ENCODE data around the gene RNF123.
"Not testable (repeated sequence)": the region's sequence is repeated elsewhere in the genome, so short reads cannot be mapped to it uniquely, and the experiment has no call there.

The RNF123 gene

DNA sequence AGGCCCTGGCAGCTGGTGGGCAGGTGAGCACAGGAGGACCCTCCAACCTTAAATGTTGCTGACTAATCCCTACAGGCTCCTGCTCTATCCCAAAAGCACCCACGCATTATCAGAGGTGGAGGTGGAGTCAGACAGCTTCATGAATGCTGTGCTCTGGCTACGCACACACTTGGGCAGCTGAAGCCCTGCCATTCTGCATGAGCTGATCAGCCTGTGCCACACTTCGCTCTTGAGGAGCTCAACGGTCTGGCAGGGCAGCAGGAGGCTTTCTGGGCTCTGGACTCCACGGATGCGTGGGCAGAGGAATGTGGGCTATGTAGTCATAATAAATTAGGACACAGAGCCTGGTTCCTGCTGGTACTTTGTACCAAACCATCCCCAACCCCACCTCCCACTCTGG is 6.2 kb upstream of the RNF123 start:
- no peak for DNase-seq

DNA sequence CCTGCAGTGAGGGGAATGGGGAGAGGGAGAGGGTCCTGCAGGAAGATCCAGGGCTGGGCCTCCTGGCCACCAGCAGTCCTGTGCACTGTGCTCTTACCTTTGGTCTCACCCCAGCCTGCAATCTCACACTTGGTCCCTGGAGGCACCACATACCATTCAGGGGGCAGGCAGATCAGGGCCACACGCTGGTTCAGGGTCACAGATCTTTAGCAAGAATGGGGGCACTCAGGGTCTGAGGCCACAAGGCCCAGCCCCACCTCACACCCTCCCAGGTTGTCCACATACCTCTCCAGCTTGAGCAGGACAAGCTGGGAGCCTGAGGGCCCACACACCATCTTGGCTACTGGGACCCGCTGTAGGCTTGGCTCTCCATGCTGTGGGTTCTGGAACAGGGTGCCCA is 4.9 kb upstream of the RNF123 start:
- DNase-seq, result not testable (repeated sequence)

DNA sequence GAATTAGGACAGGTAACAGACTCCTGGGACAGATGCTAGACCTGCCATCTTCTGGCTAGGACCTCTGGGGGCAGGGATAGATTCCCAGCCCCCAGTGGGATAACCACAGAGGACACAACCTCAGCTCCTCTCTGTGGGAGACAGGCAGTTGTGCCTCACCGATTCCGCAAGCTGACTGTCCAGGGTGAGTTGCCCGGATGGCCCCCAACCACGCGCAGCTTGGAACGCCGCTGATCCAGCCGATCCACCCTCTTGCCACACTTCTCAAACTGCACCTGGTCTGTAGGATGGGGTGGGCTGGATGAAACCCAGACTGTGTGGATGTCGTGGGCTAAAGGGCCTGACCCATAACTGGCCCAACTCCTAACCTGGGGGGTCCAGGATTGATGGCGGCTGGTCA is 4.3 kb upstream of the RNF123 start:
- not testable (repeated sequence) for DNase-seq

DNA sequence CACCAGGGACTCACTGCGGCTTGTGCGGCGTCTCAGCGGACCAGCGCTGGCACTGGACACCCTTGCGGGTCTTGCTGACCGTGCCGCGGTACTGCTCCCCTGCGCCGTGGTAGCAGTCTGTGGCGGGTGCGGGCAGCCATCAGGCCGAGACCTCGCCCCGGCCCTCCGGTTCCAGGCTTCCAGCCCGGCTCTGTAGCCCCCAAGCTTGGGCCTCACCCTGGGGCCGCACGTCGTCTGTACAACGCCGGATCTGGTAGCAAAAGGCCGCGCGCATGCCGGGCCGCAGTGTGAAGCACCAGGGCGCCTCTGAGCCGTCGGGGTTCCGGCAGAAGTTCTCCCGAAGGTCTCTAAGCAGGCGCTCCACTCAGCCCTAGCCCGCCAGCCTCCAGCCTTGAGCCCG is 3.5 kb upstream of the RNF123 start:
- DNase-seq, result not testable (repeated sequence)

DNA sequence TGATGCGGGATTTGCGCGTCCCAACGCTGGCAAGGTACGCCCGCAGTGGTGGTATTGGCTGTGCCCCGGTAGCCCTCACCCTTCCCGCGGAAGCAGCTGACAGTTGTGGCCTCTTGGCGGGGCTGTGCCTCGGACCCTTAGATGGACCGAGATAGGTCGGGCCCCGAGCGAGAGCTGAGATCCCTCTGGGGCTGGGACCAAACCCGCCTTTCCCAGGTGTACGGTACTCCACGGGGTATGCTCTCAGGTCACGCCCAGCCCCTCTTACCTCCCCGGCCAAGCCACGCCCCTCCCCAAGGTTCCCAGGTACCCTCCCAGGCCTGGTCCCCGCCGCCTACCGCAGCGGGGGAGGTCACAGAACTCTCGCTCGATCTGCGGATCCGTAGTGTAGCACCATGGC is 3.0 kb upstream of the RNF123 start:
- DNase-seq, result not testable (repeated sequence)

DNA sequence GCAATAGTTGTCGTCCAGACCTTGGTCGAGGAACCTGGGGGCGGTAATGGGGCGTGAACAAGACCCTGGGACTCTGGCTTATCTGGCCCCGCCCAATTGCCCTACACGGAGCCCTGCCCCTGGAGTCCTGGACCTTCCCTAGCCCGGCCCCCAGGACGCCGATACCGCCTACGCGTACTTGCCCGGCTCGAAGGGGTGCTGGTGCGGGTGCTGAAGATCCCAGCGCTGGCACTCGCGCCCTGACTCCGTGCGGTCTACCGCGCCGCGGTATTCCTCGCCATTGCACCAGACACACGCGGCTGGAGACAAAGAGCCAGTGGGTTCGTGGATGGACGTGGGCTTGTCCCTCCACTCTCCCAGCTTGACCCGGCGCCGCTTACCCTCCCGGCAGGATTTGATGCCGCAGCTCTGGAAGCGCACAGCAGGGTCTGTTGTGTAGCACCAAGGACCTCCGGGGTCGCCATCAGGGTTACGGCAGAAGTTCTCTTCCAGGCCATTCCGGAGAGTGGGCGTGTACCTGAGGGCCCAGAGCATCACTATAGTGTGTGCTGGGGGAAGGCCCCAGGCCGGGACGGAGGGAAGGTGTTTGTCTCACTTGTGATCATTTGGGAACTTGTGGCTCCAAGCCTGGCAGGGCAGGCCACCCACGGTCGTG is 2.5 kb upstream of the RNF123 start:
- not testable (repeated sequence) for DNase-seq

DNA sequence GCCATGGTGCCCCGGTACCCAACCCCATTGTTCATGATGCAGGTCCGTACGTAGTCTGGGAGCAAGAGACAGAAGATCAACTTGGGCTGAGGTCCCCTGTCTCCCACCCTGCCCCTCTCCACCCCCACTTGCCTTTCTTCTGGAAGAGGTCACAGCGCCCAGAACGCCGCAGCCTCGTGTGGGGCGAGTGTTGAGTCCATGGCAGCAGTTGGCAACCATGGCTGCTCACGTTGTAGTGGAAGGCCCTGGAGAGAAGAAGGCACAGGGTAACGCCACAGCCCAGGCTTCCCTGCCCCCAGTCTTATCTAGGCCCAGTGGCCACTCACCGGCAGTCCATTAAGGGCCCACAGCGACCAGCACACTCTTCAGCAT is 1.9 kb upstream of the RNF123 start:
- not testable (repeated sequence) for DNase-seq

DNA sequence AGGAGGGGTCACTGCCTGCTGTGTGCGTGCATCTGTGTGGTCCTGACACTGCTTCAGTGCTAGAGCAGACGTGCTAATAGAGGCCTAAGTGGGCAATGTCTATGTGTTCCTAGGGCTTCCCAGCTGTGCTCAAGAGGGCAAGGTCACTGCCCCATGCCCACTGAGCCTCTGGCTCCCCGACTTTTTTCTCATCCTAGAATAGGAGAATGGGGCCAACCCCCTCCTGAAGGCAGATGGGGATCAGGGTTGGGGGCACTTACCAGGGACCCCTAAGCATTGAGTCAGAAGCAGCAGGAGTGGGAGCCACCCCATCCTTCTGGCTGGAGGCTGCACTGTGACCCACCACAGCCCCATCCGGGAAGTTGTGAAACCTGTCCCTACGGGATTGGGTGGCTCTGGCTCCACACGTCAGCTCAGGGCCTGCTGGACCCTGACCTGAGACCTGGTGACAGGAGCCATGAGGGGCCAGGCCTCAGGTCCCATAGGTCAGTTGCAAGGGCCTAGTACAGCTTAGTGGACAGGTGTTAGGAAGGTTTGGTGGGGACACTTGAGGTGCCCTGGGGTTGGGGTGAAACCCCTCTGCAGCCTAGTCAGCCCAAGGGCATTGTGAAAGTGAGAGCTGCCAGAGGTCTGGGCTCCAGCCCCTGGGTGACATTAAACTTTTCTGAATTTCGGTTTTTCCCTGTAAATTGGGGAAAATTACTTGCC is 865 bp upstream of the RNF123 start:
- not testable (repeated sequence) for DNase-seq

DNA sequence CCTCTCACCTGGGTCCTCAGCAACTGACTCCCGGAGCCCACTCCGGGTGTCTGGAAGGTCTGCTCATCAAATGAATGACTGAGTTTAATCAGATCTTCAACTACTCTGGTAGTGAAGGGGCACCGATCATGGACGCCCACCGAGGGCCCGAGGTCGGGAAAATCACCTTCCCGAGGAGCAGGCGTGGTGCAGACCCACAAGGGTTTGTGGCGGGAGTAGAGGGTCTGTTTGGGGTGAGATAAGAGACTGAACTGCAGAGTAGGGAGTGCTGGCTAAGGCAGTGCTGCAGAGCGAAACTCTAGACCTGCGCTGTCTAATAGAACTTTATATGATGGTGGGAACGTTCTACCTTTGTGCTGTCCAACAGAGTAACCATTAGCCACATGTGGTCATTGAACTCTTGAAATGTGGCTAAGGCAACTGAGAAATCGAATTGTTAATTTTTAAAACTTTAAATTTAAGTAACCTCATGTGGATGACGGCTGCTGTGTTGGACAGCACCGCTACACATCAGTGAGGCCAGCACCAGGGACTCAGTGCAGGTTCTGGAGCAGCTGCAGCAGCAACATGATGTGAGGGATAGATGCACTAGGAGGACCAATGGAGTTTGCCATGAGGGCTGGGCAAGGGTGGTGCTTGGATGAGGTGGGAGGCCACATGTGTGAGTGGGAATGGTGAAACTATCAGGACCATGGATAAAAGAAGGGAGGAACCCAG is 709 bp downstream of the RNF123 start:
- not testable (repeated sequence) for DNase-seq

DNA sequence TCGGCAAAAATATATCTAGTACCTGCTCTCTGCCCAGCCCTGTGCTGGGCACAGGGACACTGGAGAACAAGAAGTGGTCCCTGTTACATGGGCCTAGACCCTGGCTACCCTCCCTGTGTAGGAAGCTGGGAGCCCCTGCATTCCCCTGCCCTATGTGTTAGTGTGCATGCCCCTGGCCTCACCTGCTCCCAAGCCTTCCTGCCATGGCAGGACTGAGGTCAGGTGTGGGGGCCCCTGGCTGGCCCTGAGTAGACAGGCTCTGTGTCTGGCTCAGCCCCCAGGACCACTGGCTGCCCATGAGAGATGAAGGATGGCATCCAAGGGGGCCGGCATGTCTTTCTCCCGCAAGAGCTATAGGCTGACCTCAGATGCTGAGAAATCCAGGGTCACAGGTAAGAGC is 1.5 kb downstream of the RNF123 start:
- not testable (repeated sequence) for DNase-seq

DNA sequence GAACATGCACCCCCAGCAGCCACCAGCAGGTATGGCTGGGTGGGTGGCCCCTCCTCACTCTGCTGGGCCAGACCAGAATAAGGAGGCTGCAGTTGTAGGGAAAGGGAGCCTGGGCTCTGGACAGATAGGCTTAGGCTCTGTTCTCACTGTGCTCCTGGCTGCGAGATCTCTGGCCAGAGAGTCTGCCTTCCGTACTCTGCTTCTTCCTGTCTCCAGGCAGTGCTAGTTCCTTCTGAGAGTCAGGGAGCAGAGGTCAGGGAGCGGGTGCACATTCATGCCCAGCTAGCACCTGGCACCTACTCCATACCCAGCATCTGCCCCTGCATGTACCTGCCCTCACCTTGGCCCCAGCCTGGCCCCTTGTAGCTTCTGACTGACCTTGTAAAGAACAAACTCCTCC is 2.1 kb downstream of the RNF123 start:
- not testable (repeated sequence) for DNase-seq

DNA sequence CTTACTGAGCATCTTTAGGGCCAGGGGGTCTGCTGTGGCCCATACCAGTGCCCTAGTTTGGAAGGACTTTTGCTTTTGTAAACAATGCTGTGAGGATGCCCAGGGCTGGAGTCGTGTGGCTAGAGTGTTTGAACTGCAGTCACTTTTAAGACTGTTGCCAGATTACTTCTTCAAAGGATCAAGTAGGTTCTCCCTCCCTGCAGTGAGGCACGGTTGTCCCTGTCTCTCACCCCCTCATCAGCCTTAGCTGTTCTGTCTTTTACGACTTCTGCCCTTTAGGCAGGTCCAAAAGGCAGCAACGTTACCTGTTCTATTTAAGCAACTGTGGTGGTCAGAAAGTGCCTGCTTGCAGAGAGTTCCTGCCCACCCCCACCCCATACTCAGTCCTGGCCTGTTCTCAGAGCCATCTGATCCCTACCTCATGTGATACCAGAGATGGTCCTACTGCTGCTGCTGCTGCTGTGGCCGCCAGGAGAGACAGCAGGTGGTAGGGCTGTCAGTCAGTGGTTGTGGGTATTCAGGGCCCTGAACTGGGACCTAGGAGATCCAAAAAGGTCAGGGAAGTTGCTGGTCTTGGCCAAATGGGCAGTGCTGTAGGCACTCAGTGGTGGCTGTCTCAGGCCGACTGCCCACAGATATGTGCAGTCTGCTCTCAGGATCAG is 5.2 kb downstream of the RNF123 start:
- not testable (repeated sequence) for DNase-seq

DNA sequence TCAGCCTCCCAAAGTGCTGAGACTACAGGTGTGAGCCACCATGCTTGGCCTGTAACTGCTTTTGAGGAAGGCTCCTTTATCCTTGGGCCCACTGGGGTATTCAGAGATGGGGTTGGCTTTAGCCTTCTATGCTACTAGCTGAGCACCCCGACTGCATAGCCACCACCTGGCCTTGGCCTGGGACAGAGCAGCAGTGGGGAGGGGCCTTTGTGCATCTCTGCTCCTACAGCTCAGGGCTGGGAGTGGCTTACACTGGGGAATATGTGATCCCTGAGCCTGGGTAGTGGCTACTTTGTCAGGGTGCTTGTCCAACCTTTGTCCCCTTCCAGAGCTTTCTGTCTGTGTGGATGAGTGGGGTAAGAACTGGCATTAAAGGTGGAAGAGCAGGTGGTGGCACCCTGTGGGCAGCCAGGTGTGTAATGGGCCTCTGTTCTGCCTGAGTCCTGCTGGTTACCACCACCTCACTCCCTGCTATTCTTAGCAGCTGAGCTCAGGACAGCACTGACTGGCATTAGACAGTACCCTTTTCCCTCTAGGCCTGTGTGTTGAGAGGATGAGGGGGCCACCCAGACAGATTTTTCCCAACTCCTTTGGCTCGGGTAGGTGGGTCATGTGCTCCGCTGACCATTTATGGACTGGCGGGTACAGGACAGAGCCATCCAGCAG is 6.1 kb downstream of the RNF123 start:
- not testable (repeated sequence) for DNase-seq

DNA sequence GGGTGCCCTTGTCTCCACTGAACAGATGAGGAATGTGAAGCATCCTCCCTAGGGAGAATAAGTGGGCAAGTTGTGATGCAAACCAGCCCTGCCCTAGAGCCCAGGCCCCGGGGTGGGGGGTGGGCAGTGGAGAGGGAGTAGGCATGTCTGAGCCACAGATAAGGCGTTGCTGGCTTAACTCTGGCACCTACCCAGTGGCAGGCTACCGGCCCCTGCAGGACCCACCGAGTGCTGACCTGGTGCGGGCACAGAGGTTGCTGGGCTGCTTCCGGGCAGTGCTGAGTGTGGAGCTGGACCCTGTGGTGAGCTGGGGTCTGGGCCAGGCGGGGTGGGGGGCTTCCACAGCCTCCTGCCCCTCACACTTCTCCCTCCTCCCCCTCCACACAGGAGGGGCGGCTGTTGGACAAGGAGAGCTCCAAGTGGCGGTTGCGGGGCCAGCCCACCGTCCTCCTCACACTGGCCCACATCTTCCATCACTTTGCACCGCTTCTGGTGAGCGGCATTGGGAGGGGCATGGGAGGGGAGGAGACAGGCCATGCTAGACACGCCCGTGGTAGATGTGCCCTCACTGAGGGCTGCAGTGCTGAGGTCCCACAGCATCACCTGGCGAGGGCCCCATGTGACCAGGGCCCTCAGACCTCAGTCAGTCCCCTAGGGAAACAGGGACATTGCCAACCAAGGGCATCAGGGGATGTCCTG is 10.1 kb downstream of the RNF123 start:
- DNase-seq, result no peak

DNA sequence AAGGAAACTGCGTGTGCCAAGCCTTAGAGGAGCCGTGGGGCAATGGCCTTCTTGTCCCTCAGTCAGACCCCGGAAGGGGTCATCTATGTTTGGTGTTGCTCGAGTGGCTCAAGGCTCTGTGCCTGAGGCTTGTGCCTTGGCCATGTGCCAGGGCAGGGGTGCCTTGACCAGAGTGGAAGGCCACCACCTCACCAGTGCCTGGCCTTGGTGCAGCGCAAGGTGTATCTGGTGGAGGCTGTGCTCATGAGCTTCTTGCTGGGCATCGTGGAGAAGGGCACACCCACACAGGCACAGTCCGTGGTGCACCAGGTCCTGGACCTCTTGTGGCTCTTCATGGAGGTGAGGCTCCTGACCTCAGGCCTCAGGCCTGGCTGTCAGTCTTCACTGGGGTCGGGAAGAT is 10.7 kb downstream of the RNF123 start:
- DNase-seq, result no peak

DNA sequence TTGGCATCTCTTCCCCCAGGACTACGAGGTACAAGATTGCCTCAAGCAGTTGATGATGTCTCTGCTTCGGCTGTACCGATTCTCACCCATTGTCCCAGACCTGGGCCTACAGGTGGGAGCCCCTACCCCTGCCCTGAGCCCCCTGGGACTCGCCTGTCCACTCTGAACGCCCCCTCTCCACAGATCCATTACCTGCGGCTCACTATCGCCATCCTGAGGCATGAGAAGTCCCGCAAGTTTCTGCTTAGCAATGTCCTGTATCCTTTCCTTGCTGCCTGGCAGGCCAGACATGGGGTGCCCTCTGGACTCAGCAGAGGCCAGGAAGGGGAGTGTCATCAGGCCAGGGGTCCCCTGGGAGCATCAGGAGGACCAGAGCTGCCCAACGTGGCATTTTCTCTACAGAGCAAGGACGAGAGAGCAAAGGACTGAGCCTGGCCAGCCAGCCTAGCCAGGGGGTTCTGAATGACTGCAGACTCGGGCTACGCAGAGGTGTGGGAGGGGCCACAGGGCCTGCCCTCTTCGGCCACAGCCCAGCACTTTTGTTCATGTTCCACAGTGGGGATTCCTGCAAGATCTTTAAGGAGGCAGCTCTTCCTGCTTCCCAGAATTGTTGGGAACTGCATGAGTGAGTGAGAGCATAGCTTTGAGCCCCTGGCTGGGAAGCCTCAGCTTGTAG is 11.2 kb downstream of the RNF123 start:
- DNase-seq, result no peak

DNA sequence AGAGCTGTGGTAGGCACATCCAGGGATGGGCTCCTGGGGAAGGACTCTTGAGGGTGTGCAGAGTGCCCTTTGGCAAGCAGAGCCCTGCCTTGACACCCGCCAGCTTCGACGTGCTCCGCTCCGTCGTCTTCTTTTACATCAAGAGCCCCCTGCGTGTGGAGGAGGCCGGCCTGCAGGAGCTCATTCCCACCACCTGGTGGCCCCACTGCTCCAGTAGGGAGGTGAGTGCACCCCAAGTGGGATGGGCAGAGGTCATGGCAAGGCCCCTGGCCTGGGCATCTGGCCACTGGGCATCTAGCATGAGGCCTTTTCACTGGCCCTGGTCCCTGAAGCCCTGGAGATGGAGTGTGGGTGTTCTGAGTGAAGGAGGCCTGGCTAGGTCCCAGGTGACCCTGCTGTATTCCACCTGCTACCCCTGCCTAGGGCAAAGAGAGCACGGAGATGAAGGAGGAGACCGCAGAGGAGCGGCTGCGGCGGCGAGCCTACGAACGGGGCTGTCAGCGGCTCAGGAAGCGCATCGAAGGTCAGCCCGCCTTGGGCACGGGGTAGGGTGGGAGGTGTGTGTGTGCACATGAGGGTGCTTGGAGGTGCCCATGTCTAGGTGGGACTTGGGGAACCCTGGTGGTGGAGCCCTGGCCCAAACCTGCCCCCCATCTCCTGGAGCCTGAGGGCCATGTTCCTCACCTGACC is 12.2 kb downstream of the RNF123 start:
- no peak for DNase-seq

DNA sequence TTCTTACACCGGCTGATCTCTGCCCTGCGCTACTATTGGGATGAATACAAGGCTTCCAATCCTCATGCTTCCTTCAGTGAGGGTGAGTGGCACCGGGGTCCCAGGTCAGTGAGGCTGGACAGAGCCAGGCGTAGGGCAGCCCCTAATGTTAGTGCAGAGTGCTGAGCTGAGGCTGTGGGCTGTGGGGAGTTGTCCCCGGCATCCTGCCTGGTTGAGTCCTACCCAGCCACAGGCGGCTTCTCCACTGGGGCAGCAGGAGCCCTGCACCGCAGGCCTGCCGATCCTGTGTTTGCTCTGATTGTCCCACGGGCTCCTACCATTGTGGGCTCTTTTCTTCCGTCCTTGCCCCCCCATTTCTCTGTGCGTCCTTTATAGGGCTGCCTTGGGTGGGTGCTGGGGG is 13.3 kb downstream of the RNF123 start:
- no peak for DNase-seq

DNA sequence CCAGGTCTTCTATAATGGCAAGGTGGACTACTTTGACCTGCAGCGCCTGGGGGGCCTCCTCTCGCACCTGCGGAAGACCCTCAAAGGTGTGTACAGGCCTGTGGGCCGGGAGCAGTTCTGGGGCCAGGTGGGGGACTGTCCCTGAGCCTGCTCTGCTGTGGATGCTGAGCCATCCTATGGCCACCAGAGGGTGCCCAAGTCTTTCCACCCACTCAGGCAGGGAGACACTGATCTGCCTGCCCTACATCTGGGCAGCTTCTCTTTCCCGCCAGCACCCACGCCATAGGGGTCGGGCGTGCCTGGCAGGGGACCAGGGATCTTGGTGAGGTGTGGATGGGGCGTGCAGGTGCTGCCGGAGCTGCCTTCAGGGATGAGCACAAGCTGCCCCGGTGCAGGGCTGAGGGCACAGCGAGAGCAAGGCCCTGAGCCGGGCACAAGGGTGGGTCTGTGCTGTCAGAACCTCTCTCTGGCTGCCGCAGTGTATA is 14.1 kb downstream of the RNF123 start:
- DNase-seq, result peak; percentile 51

DNA sequence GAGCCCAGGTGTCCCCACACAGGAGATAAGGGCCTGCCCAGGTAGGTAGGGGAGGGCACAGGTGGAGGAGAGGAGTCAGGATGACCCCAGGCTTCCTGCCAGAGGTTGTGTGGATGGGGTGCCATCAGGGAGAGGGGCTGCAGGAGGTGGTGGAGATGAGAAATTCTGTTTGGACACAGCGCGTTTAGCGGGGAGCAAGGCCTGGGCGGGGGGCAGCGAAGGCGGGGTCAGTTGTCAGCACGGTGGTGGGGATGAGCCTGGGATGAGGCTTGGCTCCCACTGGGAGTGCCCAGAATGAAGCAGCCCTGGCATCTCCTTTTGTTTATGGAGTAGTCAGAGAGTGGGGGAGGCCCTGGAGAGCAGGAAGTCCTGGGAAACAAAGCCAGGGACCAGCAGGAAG is 14.6 kb downstream of the RNF123 start:
- DNase-seq, result no peak

DNA sequence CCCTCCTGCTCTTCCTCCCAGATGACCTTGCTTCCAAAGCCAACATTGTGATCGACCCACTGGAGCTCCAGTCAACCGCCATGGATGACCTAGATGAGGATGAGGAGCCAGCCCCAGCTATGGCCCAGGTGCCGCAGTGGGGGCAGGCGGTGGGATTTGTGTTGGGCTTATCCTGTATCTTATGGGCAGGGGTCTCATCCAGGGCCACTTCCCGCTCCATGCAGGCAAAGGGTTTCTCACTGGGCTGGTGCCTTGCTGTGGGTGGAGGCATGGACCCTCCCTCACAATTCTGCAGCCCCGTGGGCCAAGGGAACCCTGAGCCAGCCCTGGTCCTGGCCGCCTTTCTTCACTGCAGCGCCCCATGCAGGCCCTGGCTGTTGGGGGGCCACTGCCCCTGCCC is 15.3 kb downstream of the RNF123 start:
- no peak for DNase-seq
